HFF-Myc (cell line): ENCODE data around the gene OR5B2.

Experiments
- DNase-seq: peaks from one replicate; pipeline ENCODE4 v3.0.0-alpha.2; 2011; ENCODE audit warnings: low read depth; ENCODE audit errors: extremely low read depth
- H3K4me3 ChIP-seq: replicated peaks from 2 replicates; pipeline ENCODE4 v1.5.1; 2011; ENCODE audit warnings: low read depth, mild to moderate bottlenecking, control low read depth, low read length
- TF ChIP-seq, protein P1 (sequence below): IDR thresholded peaks from 2 replicates; pipeline ENCODE4 v1.5.1; 2012; ENCODE audit warnings: mild to moderate bottlenecking, low read depth, low read length, control low read depth; ENCODE audit errors: missing control alignments

OR5B2 gene

DNA sequence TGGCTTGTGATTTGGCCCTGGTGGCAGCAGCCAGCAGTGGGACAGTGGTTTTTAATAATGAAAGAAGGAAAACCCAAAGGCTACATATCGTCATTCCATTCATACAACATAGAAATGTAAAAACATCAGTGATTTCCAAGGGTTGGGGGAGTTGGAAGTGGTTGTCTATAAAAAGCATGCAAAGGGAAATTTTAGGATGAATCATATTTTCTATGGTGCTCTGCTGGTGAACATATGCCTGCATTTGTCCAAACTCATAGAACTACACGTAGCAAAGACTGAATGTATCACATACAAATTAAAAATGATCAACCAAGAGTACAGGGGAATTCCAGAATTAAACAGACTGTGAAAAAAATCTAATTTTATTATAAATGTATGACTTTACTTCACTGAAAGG, 32.3 kb downstream of the OR5B2 start:
- DNase-seq, result no peak
- TF ChIP-seq, protein P1, sequence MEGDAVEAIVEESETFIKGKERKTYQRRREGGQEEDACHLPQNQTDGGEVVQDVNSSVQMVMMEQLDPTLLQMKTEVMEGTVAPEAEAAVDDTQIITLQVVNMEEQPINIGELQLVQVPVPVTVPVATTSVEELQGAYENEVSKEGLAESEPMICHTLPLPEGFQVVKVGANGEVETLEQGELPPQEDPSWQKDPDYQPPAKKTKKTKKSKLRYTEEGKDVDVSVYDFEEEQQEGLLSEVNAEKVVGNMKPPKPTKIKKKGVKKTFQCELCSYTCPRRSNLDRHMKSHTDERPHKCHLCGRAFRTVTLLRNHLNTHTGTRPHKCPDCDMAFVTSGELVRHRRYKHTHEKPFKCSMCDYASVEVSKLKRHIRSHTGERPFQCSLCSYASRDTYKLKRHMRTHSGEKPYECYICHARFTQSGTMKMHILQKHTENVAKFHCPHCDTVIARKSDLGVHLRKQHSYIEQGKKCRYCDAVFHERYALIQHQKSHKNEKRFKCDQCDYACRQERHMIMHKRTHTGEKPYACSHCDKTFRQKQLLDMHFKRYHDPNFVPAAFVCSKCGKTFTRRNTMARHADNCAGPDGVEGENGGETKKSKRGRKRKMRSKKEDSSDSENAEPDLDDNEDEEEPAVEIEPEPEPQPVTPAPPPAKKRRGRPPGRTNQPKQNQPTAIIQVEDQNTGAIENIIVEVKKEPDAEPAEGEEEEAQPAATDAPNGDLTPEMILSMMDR, result no peak

DNA sequence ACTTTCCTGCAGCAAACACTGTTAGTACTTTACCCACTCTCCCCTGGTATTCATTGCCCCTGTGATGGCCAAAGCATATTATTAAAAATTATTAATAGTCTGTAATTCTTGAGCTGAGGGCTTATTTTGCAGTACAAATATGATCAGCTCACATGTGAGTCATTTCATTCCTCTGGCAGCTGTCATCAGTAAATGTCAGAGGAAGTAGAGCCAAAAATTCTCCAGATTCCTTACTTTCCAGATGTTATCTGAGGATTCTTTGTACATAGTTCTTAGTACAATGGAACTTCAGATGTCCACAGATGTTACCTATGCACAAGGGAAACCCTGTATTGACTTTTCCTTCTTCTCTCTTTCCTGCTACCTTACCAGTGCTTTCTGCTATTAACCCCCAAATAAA, 33.7 kb downstream of the OR5B2 start:
- no peak for DNase-seq
- TF ChIP-seq, protein P1, result no peak
- H3K4me3 ChIP-seq, result no peak overlapping the region

More for the DNA sequence above, 32.3 kb downstream of the OR5B2 start:
- no peak overlapping the region for H3K4me3 ChIP-seq

DNA sequence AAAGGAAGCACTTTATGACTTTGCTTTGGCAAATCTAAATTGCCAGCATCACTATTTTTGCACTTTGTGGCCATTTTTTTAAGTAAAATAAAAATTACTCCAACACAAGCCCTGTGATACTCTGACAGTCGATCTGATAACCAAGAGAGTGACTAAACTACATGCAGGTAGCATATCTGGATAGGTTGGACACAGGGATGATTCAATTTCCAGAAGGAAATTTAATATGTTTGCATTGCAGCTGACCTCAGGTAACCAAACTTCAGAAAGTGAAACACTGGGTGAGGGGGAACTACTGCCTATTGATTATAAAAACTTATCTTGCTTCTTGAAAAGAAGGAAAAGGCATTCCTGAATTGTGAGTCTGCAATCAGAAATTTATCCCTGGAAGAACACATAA, 35.2 kb downstream of the OR5B2 start:
- TF ChIP-seq, protein P1, result no peak
- no peak for DNase-seq
- H3K4me3 ChIP-seq, result no peak overlapping the region

- no peak overlapping the region for H3K4me3 ChIP-seq
- no peak for DNase-seq
- TF ChIP-seq, protein P1, result no peak
Measured at GRCh38 chr11:58391879-58392278, 36.0 kb downstream of the OR5B2 start.

GRCh38 chr11:58390551-58391063, 37.3 kb downstream of the OR5B2 start:
- TF ChIP-seq, protein P1, result no peak
- no peak for DNase-seq
- no peak overlapping the region for H3K4me3 ChIP-seq
